ENCODE measurements around the gene MFGE8. TPM values are rescaled to one million over a fixed set of nuclear protein-coding genes. Genes with fewer than 3 reads are reported as not detected.
"Not testable (repeated sequence)": the region's sequence is repeated elsewhere in the genome, so short reads cannot be mapped to it uniquely, and the experiment has no call there.

The MFGE8 gene
- total RNA-seq, 4 donors from 2014 or later: 56.9 to 228 (median 74.1) TPM

DNA sequence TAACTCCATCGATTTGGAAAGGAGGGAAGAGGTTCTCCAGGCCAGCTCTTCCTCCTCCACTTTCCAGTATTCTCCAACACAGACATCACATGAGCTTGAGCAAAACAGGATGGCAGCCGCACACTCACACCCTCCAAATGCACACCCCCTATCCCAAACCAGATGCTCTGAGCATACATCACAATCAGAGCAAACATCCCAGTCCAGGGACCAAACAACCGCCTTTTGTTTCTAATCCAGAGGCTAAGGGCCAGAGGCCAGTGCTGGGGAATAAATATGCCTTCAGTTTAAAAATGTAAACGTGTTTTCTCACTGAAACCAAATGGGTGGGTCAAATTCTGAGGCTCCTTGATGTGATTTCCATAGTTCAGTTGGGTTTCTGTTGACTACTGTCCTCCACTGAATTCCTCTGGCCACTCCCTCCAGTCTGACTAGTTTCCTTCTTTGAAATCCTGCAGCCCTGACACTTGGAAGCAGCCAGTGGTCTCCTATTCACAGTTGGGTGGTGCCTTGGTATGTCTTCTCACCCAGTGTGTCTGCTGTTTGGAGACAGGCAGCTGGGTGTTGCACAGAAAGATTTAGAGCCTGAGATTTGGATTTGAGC, 19.2 kb upstream of the MFGE8 start:
- no peak for DNase-seq
- WGBS, 2 donors (ENCODE audit: low coverage in 1 of 2): 53% methylated on average over 4 of the region's 4 CpGs; no CpG with 5 or more reads in 1 of the 2 donors
- TF ChIP-seq POLR2A (IDR thresholded peaks at IDR 0.05) (no peak), POLR2AphosphoS5 (IDR thresholded peaks at IDR 0.05) (no peak)
- no peaks in the 10 kb centered on the region for H3K27me3 ChIP-seq
- no peaks in the 10 kb centered on the region for H3K4me1 ChIP-seq
- peak overlapping the region in 3 of 4 donors; percentile 17 to 47 (median 25) for H3K27ac ChIP-seq
- no peak overlapping the region for H3K4me3 ChIP-seq
- no peaks in the 10 kb centered on the region for H3K9me3 ChIP-seq
- in situ Hi-C loops (cut with MboI; ENCODE audit: low pct_ligation_motif_present in 1 of 4, low pct_unique_long_range_greater_than_20kb in 1 of 4, low sequenced_read_pairs in 3 of 4): no loop called here
- intact Hi-C loops (cut with DNase I; ENCODE audit: low total_unique reads): no loop called here
- no peaks in the 10 kb centered on the region for H3K36me3 ChIP-seq

GRCh38 chr15:88930579-88930978, 17.4 kb upstream of the MFGE8 start:
- WGBS, 2 donors (ENCODE audit: low coverage in 1 of 2): 71 to 83% methylated on average over 1 to 2 of the region's 2 CpGs
- Histone ChIP-seq H3K4me3 (no peak overlapping the region), H3K9me3 (no peaks in the 10 kb centered on the region), H3K27me3 (no peaks in the 10 kb centered on the region), H3K27ac (no peak overlapping the region), H3K4me1 (no peaks in the 10 kb centered on the region), H3K36me3 (no peaks in the 10 kb centered on the region)
- TF ChIP-seq CTCF (IDR thresholded peaks at IDR 0.05): no peak
- no peak for TF ChIP-seq POLR2A (IDR thresholded peaks at IDR 0.05)
- TF ChIP-seq POLR2AphosphoS5 (IDR thresholded peaks at IDR 0.05): no peak
- TF ChIP-seq EP300 (IDR thresholded peaks at IDR 0.05; ENCODE audit: low read depth): no peak
- in situ Hi-C loops (cut with MboI; ENCODE audit: low pct_ligation_motif_present in 1 of 4, low pct_unique_long_range_greater_than_20kb in 1 of 4, low sequenced_read_pairs in 3 of 4): no loop called here
- intact Hi-C loops (cut with DNase I; ENCODE audit: low total_unique reads): no loop called here
- no peak for DNase-seq

DNA sequence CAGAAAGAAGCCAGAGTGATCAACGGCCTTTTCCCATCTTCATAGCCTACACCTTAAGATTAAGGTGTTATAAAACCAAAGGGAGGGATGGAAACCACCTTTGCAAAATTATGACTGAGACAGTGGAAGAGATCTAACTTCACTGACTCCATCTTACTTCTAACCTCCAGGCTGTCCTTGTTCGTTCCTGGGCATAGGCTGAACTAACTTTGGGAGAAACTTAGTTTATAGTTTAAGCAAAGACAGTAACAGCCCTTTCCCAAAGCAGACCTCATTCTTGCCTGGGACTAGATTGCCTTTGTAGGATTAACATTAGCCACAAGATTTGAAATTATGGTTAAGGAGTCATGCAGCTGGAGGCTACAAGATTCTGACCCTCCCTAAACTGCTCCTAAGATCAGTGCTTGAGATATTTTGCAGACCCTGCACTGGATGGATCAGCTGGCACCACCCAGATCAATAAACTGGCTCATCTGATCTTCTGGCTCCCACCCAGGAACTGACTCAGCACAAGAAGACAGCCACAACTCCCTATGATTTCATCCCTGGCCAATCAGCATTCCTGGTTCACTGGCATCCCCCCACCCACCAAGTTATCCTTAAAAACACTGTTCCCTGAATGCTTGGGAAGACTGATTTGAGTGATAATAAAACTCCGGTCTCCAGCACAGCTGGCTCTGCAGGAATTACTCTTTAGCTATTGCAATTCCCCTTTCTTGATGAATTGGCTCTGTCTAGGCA, 16.3 kb upstream of the MFGE8 start:
- H3K27me3 ChIP-seq; DNase-seq; H3K36me3 ChIP-seq; H3K27ac ChIP-seq; H3K4me1 ChIP-seq; H3K9me3 ChIP-seq; H3K4me3 ChIP-seq; intact Hi-C loops (cut with DNase I; ENCODE audit: low total_unique reads); in situ Hi-C loops (cut with MboI; ENCODE audit: low pct_ligation_motif_present in 1 of 4, low pct_unique_long_range_greater_than_20kb in 1 of 4, low sequenced_read_pairs in 3 of 4): not testable (repeated sequence)
- WGBS, 2 donors (ENCODE audit: low coverage in 1 of 2): 40 to 55% methylated on average over 1 to 3 of the region's 3 CpGs

GRCh38 chr15:88928192-88928591, 15.0 kb upstream of the MFGE8 start:
- H3K9me3 ChIP-seq; H3K36me3 ChIP-seq; H3K27me3 ChIP-seq; H3K4me1 ChIP-seq; intact Hi-C loops (cut with DNase I; ENCODE audit: low total_unique reads); in situ Hi-C loops (cut with MboI; ENCODE audit: low pct_ligation_motif_present in 1 of 4, low pct_unique_long_range_greater_than_20kb in 1 of 4, low sequenced_read_pairs in 3 of 4); H3K4me3 ChIP-seq; DNase-seq; H3K27ac ChIP-seq: not testable (repeated sequence)

DNA sequence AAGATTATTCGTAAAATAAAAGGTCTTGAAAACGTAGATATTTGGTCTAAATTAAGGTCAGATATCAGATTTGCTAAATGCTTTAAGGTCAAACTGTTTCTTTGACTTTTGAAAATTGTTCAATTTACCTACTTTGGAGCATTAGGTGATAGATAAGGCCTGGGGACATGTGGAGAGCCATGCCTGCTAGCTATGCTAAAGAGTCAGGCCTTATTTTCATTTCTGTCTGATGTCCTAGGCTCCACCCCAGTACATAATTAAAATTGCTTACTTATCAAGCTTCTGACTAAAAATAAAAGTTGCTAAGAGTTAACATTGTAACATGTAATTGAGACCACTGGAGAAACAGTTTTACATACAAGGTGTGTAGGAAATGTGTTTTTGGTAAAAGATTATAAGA, 12.5 kb upstream of the MFGE8 start:
- WGBS, 2 donors (ENCODE audit: low coverage in 1 of 2): 79 to 85% methylated on average over 2 of the region's 2 CpGs
- H3K9me3 ChIP-seq; H3K4me1 ChIP-seq; in situ Hi-C loops (cut with MboI; ENCODE audit: low pct_ligation_motif_present in 1 of 4, low pct_unique_long_range_greater_than_20kb in 1 of 4, low sequenced_read_pairs in 3 of 4); DNase-seq; H3K36me3 ChIP-seq; intact Hi-C loops (cut with DNase I; ENCODE audit: low total_unique reads); H3K27me3 ChIP-seq; H3K4me3 ChIP-seq; H3K27ac ChIP-seq: not testable (repeated sequence)

DNA sequence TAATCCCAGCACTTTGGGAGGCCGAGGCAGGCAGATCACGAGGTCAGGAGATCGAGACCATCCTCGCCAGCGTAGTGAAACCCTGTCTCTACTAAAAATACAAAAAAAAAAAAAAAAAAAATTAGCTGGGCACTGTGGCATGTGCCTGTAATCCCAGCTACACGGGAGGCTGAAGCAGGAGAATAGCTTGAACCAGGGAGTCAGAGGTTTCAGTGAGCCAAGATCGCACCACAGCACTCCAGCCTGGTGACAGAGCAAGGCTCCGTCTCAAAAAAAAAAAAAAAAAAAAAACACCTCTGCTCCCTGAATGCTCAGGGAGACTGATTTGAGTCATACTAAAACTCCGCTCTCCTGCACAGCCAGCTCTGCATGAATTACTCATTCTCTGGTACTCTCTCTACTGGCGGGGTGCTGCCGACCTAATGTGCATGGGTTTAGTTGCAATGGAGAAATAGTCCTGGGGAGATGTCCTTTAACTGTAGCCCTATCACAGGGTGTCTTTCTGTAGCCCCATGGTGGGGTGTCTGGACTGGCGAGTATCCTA, 7.8 kb upstream of the MFGE8 start:
- DNase-seq; intact Hi-C loops (cut with DNase I; ENCODE audit: low total_unique reads); H3K9me3 ChIP-seq; H3K27me3 ChIP-seq; H3K27ac ChIP-seq; H3K4me3 ChIP-seq; H3K4me1 ChIP-seq; H3K36me3 ChIP-seq: not testable (repeated sequence)
- WGBS, 2 donors (ENCODE audit: low coverage in 1 of 2): 77 to 81% methylated on average over 3 to 12 of the region's 12 CpGs
- in situ Hi-C loops (cut with MboI; ENCODE audit: low pct_ligation_motif_present in 1 of 4, low pct_unique_long_range_greater_than_20kb in 1 of 4, low sequenced_read_pairs in 3 of 4): loop anchor here in 2 of 4 donors (25.0 kb wide), 2 partner anchors 241 to 266 kb away; no protein-coding TSS in a partner anchor

All from transverse colon (tissue), 4 donors.